GM19395 (cell line): Measurements from ENCODE around the gene ABCC6.
"Not testable (repeated sequence)": the region's sequence is repeated elsewhere in the genome, so short reads cannot be mapped to it uniquely, and the experiment has no call there.

Source experiments
- ATAC-seq: cut with Tn5 transposase; IDR thresholded peaks from one replicate; pipeline ENCODE4 v1.9.1; 2021; ENCODE audit warnings: mild to moderate bottlenecking, moderate library complexity; ENCODE audit not compliant: unreplicated experiment

Gene ABCC6

GRCh38 chr16:16191493-16192167, 31.7 kb downstream of the ABCC6 start:
- no peak for ATAC-seq

GRCh38 chr16:16190966-16191365, 32.3 kb downstream of the ABCC6 start:
- ATAC-seq: not testable (repeated sequence)

- no peak for ATAC-seq
Observed at GRCh38 chr16:16190546-16190945, 32.7 kb downstream of the ABCC6 start.

- no peak for ATAC-seq
Observed at GRCh38 chr16:16189842-16190241, 33.5 kb downstream of the ABCC6 start.

- ATAC-seq: no peak
Observed at GRCh38 chr16:16188827-16189226, 34.5 kb downstream of the ABCC6 start.

GRCh38 chr16:16186820-16187219, 36.5 kb downstream of the ABCC6 start:
- ATAC-seq: no peak

GRCh38 chr16:16185095-16185494, 38.2 kb downstream of the ABCC6 start:
- no peak for ATAC-seq

GRCh38 chr16:16184594-16184993, 38.7 kb downstream of the ABCC6 start:
- no peak for ATAC-seq

- ATAC-seq: no peak
Observed at GRCh38 chr16:16183562-16183961, 39.7 kb downstream of the ABCC6 start.

GRCh38 chr16:16182918-16183317, 40.4 kb downstream of the ABCC6 start:
- ATAC-seq: no peak

- not testable (repeated sequence) for ATAC-seq
Observed at GRCh38 chr16:16181748-16182147, 41.5 kb downstream of the ABCC6 start.

GRCh38 chr16:16178455-16179162, 44.7 kb downstream of the ABCC6 start:
- no peak for ATAC-seq

GRCh38 chr16:16176328-16176727, 47.0 kb downstream of the ABCC6 start:
- no peak for ATAC-seq

- ATAC-seq: no peak
Observed at GRCh38 chr16:16175296-16175695, 48.0 kb downstream of the ABCC6 start.

GRCh38 chr16:16172991-16173390, 50.3 kb downstream of the ABCC6 start:
- no peak for ATAC-seq

GRCh38 chr16:16171332-16171919, 51.9 kb downstream of the ABCC6 start:
- ATAC-seq: no peak

GRCh38 chr16:16169615-16170014, 53.7 kb downstream of the ABCC6 start:
- no peak for ATAC-seq

- no peak for ATAC-seq
Observed at GRCh38 chr16:16168431-16168830, 54.9 kb downstream of the ABCC6 start.

GRCh38 chr16:16167927-16168326, 55.4 kb downstream of the ABCC6 start:
- no peak for ATAC-seq

GRCh38 chr16:16166949-16167348, 56.3 kb downstream of the ABCC6 start:
- ATAC-seq: no peak

- no peak for ATAC-seq
Observed at GRCh38 chr16:16166085-16166484, 57.2 kb downstream of the ABCC6 start.

GRCh38 chr16:16164243-16164642, 59.1 kb downstream of the ABCC6 start:
- ATAC-seq: no peak
